HG03520 (cell line): Measurements from ENCODE around the gene RFX1.
"Not testable (repeated sequence)": the region's sequence is repeated elsewhere in the genome, so short reads cannot be mapped to it uniquely, and the experiment has no call there.

Source experiments
- ATAC-seq: cut with Tn5 transposase; IDR thresholded peaks from one replicate; pipeline ENCODE4 v1.9.1; 2021; ENCODE audit warnings: mild to moderate bottlenecking, moderate library complexity; ENCODE audit not compliant: unreplicated experiment

The RFX1 gene

DNA sequence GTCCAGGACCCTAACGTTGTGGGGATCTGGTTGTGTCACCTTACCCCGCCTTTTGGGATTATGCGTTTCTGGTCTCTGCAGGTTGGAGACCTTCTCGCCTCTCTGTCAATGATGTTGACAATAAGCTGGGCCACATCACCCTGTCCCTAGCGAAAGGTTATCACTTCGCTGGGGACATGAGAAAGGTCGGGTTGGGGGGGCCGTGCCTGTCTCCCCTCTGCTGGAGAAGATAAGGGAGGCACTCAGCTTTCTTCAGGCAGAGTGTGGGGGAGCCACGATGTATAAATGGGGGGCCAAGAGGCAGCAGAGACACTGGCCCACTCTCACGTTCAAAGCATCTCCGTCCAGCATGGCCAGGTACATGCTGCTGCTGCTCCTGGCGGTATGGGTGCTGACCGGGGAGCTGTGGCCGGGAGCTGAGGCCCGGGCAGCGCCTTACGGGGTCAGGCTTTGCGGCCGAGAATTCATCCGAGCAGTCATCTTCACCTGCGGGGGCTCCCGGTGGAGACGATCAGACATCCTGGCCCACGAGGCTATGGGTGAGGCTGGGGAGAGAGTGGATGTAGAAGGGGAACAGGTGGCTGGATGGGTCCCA, 21.8 kb upstream of the RFX1 start, which contains the start of gene RLN3:
Gene RLN3 (plus strand): TSS at position 293 of the 595 bp plus-strand sequence. CDS start 57 bp downstream, at position 350.
- ATAC-seq = no peak

DNA sequence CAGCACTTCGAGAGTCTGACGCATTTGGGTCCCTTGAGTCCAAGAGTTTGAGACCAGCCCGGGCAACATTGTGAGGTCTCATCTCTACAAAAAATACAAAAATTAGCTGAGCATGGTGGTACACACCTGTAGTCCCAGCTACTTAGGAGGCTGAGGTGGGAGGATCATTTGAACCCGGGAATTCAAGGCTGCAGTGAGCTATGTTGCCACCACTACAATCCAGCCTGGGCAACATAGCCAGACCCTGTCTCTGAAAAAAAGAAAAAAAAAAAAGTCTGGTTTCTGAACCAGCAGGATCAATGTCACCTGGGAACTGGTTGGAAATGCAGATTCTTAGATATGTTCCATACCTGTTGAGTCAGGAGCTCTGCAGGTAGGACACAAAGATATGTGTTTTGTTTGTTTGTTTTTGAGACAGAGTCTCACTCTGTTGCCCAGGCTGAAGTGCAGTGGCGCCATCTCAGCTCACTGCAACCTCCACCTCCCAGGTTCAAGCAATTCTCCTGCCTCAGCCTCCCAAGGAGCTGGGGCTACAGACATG, 20.6 kb upstream of the RFX1 start:
- not testable (repeated sequence) for ATAC-seq

DNA sequence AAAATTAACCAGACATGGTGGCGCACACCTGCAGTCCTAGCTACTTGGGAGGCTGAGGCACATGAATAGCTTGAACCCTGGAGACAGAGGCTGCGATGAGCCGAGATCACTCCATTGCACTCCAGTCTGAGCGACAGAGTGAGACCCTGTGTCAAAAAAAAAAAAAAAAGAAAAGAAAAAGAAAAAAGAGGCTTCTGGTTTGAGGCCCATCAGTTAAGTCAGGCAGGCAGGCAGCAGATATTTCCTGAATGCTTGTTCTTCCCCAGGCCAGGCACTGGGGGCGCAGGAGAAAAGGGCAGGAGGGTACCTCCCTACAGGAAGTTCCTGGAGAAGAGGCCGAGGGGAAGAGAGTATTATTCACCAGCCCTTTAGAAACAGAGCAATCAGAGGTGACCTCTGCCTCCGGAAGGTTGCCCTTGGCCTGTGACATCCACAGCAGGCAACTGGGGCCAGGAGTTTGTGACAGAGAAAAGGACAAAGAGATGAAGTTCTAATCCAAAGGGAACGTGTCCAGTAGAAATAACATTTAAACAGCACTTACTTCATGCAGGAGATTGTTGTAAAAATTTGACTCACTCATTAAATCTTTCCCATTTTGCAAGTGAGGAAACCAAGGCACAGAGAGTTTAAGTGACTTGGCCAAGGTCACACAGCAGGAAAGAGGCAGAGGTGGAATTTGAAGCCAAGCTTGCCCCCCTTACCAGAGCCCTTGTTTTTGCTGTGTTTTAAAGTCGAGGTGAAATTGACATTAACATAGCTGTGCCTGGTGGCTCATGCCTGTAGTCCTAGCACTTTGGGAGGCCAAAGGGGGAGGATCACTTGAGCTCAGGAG, 17.5 kb upstream of the RFX1 start:
- no peak for ATAC-seq

DNA sequence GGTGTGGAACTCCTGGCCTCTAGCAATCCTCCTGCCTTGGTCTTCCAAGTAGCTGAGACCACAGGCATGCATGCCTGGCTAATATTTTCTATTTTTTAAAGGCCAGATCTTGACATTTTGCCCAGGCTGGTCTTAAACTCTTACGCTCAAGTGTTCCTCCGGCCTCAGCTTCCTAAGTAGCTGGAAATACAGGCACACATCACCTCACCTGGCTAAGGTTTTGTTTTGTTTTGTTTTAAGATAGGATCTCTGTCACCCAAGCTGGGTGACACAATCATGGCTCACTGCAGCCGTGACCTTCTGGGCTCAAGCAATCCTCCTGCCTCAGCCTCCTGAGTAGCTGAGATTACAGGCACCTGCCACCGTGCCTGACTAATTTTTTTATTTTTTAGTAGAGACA, 16.3 kb upstream of the RFX1 start:
- ATAC-seq = no peak

DNA sequence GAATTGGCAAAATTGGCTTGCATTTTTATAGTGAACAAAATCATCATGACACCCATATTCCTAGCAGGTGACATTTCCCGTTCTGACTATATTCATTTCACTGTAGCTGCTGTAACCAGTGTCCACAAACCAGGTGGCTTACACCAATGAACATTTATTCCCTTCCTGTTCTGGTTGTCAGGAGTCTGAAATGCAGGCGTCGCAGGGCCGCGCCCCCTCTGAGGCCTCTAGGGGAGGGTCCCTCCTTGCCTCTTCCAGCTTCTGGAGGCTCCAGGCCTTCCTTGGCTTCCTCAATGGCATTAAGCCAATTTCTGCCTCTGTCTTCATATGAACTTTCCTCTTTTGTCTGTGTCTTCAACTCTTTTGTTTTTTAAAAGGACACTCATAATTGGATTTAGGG, 15.4 kb upstream of the RFX1 start:
- ATAC-seq = no peak

DNA sequence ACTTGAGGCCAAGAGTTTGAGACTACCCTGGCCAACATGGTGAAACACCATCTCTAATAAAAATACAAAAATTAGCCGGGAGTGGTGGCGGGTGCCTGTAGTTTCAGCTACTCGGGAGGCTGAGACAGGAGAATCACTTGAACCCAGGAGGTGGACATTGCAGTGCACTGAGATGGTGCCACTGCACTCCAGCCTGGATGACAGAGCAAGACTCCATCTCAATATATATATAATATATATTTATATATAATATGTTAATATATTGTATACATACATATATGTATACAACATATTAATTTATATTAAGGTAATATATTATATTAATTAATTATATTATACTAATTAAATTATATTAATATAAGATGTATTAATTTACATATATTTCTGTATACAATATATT, 13.6 kb upstream of the RFX1 start:
- ATAC-seq = not testable (repeated sequence)

DNA sequence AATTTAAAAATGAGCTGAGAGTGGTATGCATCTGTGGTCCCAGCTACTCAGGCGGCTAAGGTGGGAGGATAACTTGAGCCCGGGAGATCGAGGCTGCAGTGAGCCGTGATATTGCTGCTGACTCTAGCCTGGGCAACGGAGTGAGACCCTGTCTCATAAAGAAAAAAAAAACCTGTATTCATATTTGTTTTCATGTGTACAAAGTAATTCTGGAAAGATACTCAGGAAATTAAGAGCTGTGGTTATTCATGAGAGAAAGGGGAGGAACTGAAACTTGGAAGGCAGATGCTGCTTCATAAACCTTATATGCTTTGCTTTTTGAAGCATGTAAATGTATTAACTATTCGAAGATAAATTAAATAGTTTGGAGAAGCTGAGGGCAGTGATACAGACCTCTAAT, 13.0 kb upstream of the RFX1 start:
- ATAC-seq = no peak

DNA sequence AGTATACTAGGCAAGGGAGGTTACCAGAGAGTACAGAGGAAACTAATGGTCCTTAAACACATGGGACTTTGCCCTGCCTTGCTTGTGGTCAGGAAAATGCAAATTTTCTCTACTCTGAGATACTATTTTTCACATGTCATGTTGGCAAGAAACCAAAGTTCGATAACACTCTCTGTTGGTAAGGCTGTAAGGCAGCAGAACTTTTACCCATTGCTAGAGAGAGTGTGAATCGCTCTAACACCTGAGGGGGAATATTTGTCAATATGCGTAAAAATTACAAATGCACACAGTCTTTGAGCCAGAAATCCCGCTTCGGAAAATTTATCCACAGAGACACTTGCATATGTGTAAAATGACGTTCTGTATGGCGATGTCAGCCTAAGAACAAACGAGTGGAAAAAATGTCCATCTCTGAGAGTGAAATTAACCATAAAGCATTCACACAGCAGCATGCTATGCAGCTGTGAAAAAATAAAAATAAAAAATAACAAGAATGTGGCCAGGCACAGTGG, 9.5 kb upstream of the RFX1 start:
- peak; percentile 71 for ATAC-seq

DNA sequence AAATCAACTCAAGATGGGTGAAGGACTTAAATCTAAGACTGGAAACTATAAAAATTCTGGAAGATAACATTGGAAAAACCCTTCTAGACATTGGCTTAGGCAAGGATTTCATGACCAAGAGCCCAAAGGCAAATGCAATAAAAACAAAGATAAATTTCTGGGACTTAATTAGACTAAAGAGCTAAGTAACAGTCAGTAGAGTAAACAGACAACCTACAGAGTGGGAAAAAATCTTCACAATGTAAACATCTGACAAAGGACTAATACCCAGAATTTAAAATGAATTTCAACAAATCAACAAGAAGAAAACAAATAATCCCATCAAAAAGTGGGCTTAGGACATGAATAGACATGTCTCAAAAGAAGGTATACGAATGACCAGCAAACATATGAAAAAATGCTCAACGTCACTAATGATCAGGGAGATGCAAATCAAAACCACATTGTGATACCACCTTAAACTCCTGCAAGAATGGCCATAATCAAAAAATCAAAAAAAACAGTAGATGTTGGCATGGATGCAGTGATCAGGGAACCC, 6.3 kb upstream of the RFX1 start:
- ATAC-seq = no peak

DNA sequence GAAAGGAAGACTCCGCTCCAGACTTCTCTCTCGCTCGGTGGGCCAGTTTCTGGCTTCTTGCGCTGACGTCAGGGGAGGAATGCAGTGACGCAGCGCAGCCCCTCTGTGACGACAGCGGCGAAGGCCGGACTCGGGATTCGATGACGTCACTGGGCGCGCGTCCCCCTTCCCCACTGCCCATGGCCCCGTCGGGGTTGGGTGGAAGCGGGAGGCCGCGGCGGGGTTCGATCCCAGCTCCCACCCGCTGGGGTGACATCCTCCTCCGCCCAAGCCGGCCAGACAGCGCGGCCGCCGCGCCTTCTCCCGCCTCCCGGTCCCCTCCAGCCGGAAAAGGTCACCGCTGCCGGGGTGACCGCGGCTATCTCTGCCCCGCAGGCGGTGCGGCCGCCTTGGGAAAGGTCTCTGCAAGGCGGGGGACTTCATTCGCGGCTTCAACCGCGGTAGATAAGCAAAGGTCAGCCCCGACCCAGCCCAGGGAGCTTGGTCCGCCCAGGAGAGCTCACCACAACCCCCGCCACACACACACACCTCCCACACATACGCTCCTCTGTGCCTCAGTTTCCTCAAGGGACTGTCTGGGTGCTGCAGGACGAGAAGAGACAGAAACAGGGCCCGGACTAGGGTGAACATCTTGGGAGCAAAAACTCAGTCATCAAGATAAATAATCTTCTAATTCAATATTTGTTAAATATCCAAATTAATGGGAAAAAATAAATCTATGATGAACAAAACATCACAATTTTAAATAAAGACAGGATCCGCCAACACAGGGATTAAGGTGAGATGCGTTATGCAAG, 844 bp upstream of the RFX1 start:
- ATAC-seq = peak; percentile 28

DNA sequence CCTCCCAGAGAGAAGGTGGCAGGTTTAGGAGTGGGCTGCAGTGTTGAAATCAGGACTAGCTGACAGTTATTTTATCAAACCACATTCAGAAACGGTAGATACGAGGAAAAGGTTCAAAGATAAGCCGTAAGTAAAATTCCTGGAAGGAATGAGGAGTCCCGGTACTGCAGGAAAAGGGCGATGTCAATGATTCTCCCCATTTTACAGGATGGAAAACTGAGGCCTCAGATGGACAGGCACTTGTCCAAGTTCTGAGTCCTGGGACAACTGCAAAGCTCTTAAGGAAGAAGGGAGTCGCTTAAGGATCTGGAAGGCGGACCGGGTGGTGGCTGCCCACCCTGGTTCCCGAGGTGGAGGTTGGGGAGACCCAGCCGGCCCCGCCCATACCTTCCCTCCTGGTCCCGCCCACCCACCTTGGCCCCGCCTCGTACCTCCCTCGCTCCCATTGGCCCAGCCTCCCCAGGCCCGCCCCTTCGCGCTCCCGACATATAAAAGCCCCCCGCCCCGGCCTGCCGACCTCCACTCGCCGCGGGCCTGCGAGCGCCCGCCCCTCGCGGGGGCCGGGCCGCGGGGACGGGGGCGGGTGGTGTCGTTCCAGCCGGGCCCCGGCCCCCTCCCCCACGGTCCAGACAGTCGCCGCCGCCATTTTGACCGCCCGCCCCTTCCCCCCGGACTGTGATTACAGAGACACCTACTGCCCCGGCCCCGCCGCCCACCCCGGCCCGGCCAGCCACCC, 603 bp downstream of the RFX1 start:
- ATAC-seq = peak; percentile 26

DNA sequence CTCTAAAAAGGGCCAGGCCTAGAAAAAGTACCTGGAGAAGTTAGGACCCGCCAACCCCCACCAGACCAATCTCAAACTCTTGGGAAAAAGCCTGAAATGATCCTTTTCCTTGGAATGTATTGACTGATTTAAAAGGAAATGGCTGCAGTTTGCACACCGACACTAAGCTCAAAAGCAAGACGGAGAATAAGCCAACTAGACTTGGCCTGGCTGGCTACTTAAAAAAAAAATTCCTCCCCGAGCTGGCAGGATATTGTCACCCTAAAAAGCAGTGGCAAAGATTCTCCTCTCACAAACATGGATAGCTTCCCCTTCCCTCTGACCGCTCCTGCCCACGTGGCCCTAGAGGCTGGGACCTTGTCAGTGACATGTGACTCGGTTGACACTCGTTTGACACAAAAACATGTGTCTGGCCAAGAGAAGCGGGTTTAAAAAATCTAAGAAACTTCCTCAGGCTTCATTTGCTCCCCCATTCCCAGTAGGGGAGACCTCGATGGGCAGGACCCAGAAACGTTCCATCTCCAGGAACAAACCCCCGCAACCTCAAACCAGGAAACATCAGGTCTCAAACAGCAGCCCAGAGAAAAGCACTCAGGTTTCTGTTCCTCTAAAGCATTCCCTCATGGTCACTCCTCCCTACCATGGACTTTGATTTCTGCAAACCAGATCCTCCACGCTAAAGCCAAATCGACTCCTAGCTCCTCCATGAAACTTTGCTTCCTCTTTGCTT, 1.3 kb downstream of the RFX1 start:
- no peak for ATAC-seq

DNA sequence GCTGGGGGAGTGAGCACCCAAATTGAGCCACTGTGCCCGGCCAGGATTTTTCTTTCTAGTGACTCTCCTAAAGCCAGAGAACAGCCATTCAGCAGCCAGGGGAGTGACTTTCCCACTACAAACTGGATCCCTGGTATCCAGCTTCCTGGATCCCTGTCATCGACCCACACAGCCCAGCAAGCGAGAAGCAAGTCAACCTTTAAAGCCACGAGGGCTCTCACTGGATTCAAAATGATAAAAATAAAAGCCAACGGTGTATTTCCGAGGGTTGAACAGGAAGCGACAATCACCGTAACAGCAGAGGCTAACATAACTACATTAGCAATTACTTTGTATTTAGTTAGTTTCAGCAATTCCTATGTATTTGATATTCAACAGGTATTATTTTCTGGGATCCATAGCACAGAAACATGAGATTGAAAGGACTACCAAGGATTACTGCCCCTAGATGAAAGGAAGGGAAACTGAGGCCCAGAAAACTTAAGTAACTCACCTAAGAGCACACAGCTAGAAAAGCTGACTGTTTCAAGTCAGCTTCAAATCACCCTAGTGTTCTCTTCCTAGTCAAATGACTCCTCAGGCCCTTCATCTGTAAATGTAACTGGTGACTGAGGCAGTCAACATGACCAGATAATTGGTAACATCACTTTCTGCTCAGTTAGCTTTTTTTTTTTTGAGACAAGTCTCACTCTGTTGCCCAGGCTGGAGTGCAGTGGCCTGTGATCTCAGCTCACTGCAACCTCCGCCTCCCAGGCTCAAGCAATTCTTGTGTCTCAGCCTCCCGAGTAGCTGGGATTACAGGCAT, 2.7 kb downstream of the RFX1 start:
- no peak for ATAC-seq

DNA sequence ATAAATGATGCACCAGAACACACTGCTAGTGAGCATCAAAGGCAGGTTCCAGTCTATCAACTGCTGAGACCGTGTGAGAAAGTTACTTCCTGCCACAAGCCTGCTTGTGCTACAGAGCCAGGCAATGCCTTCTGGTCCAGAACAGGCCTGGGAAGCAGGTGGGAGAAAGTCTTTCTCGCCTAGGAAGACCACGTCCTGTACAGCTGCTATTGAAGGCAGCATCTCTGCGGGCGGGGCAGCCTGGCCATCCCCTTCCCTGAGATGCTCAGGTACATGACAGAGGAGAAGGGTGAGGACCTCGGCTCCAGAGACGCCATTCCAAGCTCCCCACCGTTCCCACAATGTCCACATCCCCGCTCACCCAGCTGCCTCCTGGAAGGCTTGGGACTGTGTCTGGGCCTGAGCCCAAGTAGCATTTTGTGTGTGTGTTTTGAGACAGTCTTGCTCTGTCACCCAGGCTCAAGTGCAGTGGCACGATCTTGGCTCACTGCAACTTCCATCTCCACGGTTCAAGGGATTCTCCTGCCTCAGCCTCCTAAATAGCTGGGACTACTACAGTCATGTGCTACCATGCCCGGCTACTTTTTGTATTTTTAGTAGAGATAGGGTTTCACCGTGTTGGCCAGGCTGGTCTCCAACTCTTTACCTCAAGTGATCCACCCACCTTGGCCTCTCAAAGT, 3.4 kb downstream of the RFX1 start:
- ATAC-seq = no peak

DNA sequence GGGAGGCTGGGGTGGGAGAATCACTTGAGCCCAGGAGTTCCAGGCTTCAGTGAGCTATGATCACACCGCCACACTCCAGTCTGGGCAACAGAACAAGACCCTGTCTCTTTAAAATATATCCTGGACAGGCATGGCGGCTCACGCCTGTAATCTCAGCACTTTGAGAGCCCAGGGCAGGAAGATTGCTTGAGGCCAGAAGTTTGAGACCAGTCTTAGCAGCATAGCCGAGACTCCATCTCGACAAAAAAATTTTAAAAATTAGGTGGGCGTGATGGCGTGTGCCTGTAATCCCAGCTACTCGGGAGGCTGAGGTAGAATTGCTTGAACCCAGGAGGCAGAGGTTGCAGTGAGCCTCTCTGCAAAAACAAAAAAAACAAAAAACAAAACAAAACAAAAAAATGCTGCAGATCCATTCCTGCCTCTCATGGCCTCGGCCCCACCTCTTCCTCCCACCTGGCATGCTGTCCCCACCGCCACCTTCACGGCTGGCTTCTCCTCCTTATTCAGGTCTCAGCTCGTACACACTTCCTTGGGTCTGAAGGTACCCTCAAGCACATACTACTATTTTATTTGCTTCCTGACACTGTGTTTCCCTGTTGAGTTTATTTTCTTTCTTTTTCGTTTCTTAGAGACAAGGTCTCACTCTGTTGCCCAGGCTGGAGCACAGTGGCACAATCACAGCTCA, 5.3 kb downstream of the RFX1 start:
- no peak for ATAC-seq

DNA sequence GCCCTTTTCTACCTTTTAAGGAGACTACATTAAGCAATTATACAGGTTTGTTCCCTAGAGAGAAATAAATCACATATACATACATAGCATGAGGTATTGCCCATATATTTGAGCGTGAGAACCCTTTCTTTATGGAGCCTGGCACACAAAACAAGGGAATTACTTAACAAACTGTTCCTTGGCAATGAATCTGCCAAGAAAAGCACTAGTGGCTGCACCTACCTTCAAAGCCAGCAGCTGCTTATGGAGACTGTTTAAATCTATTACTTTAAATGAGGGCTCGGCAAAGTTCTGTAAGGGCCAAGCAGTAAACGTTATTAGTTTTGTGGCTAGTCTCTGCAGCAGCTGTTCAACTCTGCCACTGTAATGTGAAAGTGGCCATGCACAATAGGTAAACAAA, 7.0 kb downstream of the RFX1 start:
- ATAC-seq = no peak

DNA sequence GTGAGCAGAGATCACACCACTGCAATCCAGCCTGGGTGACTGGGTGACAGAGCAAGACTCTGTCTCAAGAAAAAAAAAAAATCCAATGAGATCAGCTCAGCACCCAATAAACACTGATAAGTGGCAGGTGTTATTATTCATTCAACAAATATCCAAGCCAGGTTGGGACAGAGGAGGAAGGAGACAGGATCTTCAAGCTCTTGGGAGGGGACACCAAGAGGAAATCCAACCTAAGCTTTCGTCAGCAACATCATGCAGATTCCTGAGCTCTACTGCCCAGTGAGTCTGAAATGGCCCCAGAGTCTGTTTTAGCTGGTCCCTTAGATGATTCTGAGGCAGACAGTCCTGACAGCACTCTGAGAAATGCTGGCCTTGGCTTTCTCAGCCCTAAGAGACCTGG, 7.7 kb downstream of the RFX1 start:
- ATAC-seq = no peak

DNA sequence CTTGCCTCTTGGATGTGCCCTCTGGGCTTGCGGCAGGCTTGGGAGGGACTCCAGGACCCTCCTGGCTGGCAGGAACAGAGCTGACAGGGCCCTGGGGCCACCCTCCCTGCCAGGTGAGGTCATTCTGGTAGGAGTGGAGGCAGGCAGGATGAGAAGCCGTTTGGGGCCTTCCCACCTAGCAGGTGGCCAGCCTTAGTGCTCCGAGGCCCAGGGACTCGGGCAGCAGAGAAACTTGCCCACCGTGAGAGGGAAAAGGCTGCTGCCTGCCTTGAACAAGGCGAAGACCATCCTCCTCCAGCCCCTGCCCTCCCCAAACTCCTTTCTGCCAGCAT, 8.5 kb downstream of the RFX1 start:
- no peak for ATAC-seq
